ENCODE results near the gene CDC25B.

- TF ChIP-seq, protein P1, sequence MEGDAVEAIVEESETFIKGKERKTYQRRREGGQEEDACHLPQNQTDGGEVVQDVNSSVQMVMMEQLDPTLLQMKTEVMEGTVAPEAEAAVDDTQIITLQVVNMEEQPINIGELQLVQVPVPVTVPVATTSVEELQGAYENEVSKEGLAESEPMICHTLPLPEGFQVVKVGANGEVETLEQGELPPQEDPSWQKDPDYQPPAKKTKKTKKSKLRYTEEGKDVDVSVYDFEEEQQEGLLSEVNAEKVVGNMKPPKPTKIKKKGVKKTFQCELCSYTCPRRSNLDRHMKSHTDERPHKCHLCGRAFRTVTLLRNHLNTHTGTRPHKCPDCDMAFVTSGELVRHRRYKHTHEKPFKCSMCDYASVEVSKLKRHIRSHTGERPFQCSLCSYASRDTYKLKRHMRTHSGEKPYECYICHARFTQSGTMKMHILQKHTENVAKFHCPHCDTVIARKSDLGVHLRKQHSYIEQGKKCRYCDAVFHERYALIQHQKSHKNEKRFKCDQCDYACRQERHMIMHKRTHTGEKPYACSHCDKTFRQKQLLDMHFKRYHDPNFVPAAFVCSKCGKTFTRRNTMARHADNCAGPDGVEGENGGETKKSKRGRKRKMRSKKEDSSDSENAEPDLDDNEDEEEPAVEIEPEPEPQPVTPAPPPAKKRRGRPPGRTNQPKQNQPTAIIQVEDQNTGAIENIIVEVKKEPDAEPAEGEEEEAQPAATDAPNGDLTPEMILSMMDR (IDR thresholded peaks at IDR 0.05): no peak
- TF ChIP-seq POLR2AphosphoS5 (IDR thresholded peaks at IDR 0.05) (no peak), POLR2A (IDR thresholded peaks at IDR 0.05) (no peak)
Observed at GRCh38 chr20:3801846-3802245, 5.7 kb downstream of the CDC25B start.

Measured in breast epithelium (tissue), 3 donors.